RWPE2 (cell line): Measurements from ENCODE around the gene TST.

Source experiments
- ATAC-seq: fragments of 200-7000 bp; cut with Tn5 transposase; 3 replicates; pipeline ENCODE4 v1.9.1; 2021; ENCODE audit warnings: low read depth
- DNase-seq: peaks from one replicate; pipeline ENCODE4 v3.0.0-alpha.2; 2020; ENCODE audit warnings: low spot score
- H3K27ac ChIP-seq: fragments of 450-650 bp; 2 replicates; pipeline ENCODE4 v1.5.1; 2017; ENCODE audit warnings: mild to moderate bottlenecking; ENCODE audit not compliant: poor library complexity, severe bottlenecking
- H3K27me3 ChIP-seq: fragments of 250-450 bp; sonication (Bioruptor Pico); 2 replicates; pipeline ENCODE4 v1.5.1; 2021; ENCODE audit warnings: mild to moderate bottlenecking, moderate library complexity; ENCODE audit not compliant: insufficient read depth, poor library complexity, severe bottlenecking
- H3K36me3 ChIP-seq: fragments of 250-450 bp; sonication (Bioruptor Pico); 2 replicates; pipeline ENCODE4 v1.5.1; 2020; ENCODE audit warnings: low read depth, mild to moderate bottlenecking, moderate library complexity
- H3K4me1 ChIP-seq: fragments of 250-450 bp; sonication (Bioruptor Pico); 2 replicates; pipeline ENCODE4 v1.5.1; 2021; ENCODE audit warnings: mild to moderate bottlenecking, moderate library complexity; ENCODE audit not compliant: insufficient read depth, poor library complexity, severe bottlenecking
- H3K4me3 ChIP-seq: fragments of 250-450 bp; sonication (Bioruptor Pico); 2 replicates; pipeline ENCODE4 v1.5.1; 2021; ENCODE audit warnings: mild to moderate bottlenecking, moderate library complexity; ENCODE audit not compliant: severe bottlenecking
- H3K9me3 ChIP-seq: fragments of 250-450 bp; sonication (Bioruptor Pico); 2 replicates; pipeline ENCODE4 v1.5.1; 2021; ENCODE audit warnings: mild to moderate bottlenecking, moderate library complexity; ENCODE audit not compliant: severe bottlenecking
- TF ChIP-seq, protein P1 (sequence below): fragments of 450-650 bp; IDR thresholded peaks from one replicate; pipeline ENCODE4 v1.5.1; 2017; ENCODE audit warnings: mild to moderate bottlenecking, moderate library complexity; ENCODE audit not compliant: poor library complexity, severe bottlenecking

Gene TST

DNA sequence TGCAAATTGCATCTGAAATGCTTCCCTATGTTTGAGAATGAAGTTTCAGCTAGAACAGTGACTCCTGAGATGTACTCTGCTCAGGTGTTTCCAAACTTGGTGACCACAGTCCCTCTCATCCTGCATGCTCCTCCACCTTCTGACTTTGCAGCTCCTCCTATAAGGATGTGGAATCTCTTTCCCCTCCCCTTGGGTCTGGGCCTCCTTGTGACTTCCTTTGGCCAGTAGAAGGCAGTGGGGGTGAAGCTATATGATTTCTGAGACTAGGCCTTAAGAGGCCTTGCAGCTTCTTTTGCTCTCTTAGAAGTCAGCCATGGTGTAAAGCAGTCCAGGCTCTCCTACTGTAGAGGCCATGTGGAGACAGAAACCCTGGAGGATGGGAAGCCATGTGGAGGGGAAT lies 55.1 kb downstream of the TST start:
- Histone ChIP-seq H3K4me3 (no peak overlapping the region), H3K36me3 (no peaks in the 10 kb centered on the region), H3K9me3 (no peaks in the 10 kb centered on the region), H3K27me3 (no peaks in the 10 kb centered on the region), H3K4me1 (no peaks in the 10 kb centered on the region), H3K27ac (no peak overlapping the region)
- ATAC-seq = no peak
- no peak for DNase-seq
- TF ChIP-seq, protein P1, sequence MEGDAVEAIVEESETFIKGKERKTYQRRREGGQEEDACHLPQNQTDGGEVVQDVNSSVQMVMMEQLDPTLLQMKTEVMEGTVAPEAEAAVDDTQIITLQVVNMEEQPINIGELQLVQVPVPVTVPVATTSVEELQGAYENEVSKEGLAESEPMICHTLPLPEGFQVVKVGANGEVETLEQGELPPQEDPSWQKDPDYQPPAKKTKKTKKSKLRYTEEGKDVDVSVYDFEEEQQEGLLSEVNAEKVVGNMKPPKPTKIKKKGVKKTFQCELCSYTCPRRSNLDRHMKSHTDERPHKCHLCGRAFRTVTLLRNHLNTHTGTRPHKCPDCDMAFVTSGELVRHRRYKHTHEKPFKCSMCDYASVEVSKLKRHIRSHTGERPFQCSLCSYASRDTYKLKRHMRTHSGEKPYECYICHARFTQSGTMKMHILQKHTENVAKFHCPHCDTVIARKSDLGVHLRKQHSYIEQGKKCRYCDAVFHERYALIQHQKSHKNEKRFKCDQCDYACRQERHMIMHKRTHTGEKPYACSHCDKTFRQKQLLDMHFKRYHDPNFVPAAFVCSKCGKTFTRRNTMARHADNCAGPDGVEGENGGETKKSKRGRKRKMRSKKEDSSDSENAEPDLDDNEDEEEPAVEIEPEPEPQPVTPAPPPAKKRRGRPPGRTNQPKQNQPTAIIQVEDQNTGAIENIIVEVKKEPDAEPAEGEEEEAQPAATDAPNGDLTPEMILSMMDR = no peak

DNA sequence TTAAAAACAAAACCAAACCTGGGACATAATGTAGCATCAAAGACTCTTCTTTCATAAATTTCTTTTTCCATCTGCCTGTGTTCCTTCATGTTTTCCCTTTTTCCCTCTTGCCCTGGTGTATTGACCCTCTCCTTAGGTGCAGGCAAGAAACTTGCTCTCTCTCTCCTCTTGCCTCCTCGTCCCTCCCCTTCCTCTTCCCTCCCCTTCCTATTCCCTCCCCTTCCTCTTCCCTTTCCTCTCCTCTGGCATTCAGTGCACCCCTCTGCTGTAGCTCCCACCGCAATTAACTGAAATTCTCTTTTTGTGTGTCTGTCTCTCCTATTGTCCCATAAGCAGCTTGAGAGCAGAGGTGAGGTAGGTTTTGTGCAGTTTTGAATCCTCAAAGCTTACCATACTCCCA lies 55.9 kb downstream of the TST start:
- H3K4me1 ChIP-seq = no peaks in the 10 kb centered on the region
- H3K4me3 ChIP-seq = no peak overlapping the region
- no peak for ATAC-seq
- no peak for DNase-seq
- no peaks in the 10 kb centered on the region for H3K9me3 ChIP-seq
- no peaks in the 10 kb centered on the region for H3K36me3 ChIP-seq
- no peaks in the 10 kb centered on the region for H3K27me3 ChIP-seq
- no peak overlapping the region for H3K27ac ChIP-seq
- TF ChIP-seq, protein P1 = no peak

DNA sequence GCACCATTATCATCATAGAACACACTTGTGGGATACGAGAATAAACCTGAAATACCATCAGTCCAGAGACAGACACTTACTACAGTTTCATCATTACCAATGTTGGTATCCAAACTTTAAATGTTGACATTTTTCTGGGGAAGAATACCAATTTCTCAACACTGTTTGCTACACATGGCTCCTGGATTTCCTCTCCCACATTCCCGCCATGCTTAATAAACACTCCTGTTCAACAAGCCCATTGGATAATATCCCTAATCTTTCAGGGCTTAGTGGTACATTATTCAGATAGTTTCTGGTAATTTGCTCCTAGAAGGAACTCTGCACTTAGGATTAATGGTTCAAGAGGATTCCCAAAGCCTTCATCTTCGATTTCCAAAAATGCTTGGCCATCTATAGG lies 57.6 kb downstream of the TST start:
- ATAC-seq = no peak
- TF ChIP-seq, protein P1 = no peak

More for the DNA sequence above, 57.6 kb downstream of the TST start:
- H3K27me3 ChIP-seq = no peaks in the 10 kb centered on the region
- DNase-seq = no peak
- H3K4me1 ChIP-seq = no peaks in the 10 kb centered on the region
- H3K4me3 ChIP-seq = no peak overlapping the region
- H3K9me3 ChIP-seq = no peaks in the 10 kb centered on the region
- H3K36me3 ChIP-seq = no peaks in the 10 kb centered on the region
- H3K27ac ChIP-seq = no peak overlapping the region
